ENCODE data around the gene SPDL1.

SPDL1 gene

GRCh38 chr5:169574134-169574646, 9.4 kb upstream of the SPDL1 start:
- H3K9me2 ChIP-seq (replicated peaks; ENCODE audit: insufficient read depth, low read length), result no peaks in the 10 kb centered on the region
- H2AFZ ChIP-seq (ENCODE audit: low read depth, low read length, severe bottlenecking), result no peak overlapping the region
- H3K27me3 ChIP-seq (ENCODE audit: low read length), result no peaks in the 10 kb centered on the region
- H3K79me2 ChIP-seq (ENCODE audit: insufficient read depth, low read length), result no peaks in the 10 kb centered on the region
- H3K4me2 ChIP-seq (ENCODE audit: low read depth, low read length, poor library complexity, severe bottlenecking), result no peak overlapping the region
- TF ChIP-seq EZH2phosphoT487 (conservative IDR thresholded peaks at IDR 0.05; ENCODE audit: low read length) (no peak), CTCF (IDR thresholded peaks at IDR 0.05; ENCODE audit: insufficient read depth, low read length, poor library complexity, severe bottlenecking) (no peak)
- H3K4me3 ChIP-seq (ENCODE audit: insufficient read depth, low read length, poor library complexity, severe bottlenecking), result no peak overlapping the region
- no peaks in the 10 kb centered on the region for H3K9me3 ChIP-seq (ENCODE audit: insufficient read depth, low read length)
- no peaks in the 10 kb centered on the region for H3F3A ChIP-seq (ENCODE audit: insufficient read depth)
- no peaks in the 10 kb centered on the region for H3K36me3 ChIP-seq (ENCODE audit: low read length)
- H3K27ac ChIP-seq (ENCODE audit: low read depth, low read length), result no peak overlapping the region
- H3K9ac ChIP-seq (ENCODE audit: low read length), result no peak overlapping the region
- H4K20me1 ChIP-seq (ENCODE audit: low read depth, low read length), result no peaks in the 10 kb centered on the region

- Histone ChIP-seq H3K27me3 (ENCODE audit: low read length) (no peaks in the 10 kb centered on the region), H2AFZ (ENCODE audit: low read depth, low read length, severe bottlenecking) (no peak overlapping the region), H3K9me3 (ENCODE audit: insufficient read depth, low read length) (no peaks in the 10 kb centered on the region), H4K20me1 (ENCODE audit: low read depth, low read length) (no peaks in the 10 kb centered on the region), H3K27ac (ENCODE audit: low read depth, low read length) (no peak overlapping the region), H3F3A (ENCODE audit: insufficient read depth) (no peaks in the 10 kb centered on the region), H3K9me2 (replicated peaks; ENCODE audit: insufficient read depth, low read length) (no peaks in the 10 kb centered on the region), H3K79me2 (ENCODE audit: insufficient read depth, low read length) (no peaks in the 10 kb centered on the region), H3K9ac (ENCODE audit: low read length) (no peak overlapping the region), H3K36me3 (ENCODE audit: low read length) (no peaks in the 10 kb centered on the region), H3K4me3 (ENCODE audit: insufficient read depth, low read length, poor library complexity, severe bottlenecking) (no peak overlapping the region), H3K4me2 (ENCODE audit: low read depth, low read length, poor library complexity, severe bottlenecking) (no peak overlapping the region)
- TF ChIP-seq CTCF (IDR thresholded peaks at IDR 0.05; ENCODE audit: insufficient read depth, low read length, poor library complexity, severe bottlenecking) (no peak), EZH2phosphoT487 (conservative IDR thresholded peaks at IDR 0.05; ENCODE audit: low read length) (no peak)
Measured at GRCh38 chr5:169576181-169576598, 7.4 kb upstream of the SPDL1 start.

- Histone ChIP-seq H3K79me2 (ENCODE audit: insufficient read depth, low read length) (no peaks in the 10 kb centered on the region), H3F3A (ENCODE audit: insufficient read depth) (no peaks in the 10 kb centered on the region), H3K4me3 (ENCODE audit: insufficient read depth, low read length, poor library complexity, severe bottlenecking) (no peak overlapping the region), H3K36me3 (ENCODE audit: low read length) (no peaks in the 10 kb centered on the region), H2AFZ (ENCODE audit: low read depth, low read length, severe bottlenecking) (no peak overlapping the region), H3K27me3 (ENCODE audit: low read length) (no peaks in the 10 kb centered on the region), H3K4me2 (ENCODE audit: low read depth, low read length, poor library complexity, severe bottlenecking) (no peak overlapping the region), H3K27ac (ENCODE audit: low read depth, low read length) (no peak overlapping the region), H3K9ac (ENCODE audit: low read length) (no peak overlapping the region), H3K9me3 (ENCODE audit: insufficient read depth, low read length) (no peaks in the 10 kb centered on the region), H4K20me1 (ENCODE audit: low read depth, low read length) (no peaks in the 10 kb centered on the region), H3K9me2 (replicated peaks; ENCODE audit: insufficient read depth, low read length) (no peaks in the 10 kb centered on the region)
- TF ChIP-seq CTCF (IDR thresholded peaks at IDR 0.05; ENCODE audit: insufficient read depth, low read length, poor library complexity, severe bottlenecking) (no peak), EZH2phosphoT487 (conservative IDR thresholded peaks at IDR 0.05; ENCODE audit: low read length) (no peak)
Measured at GRCh38 chr5:169577951-169578350, 5.6 kb upstream of the SPDL1 start.

Measured in SU-DHL-6 (cell line).